BLaER1 treated with 17β-estradiol and CSF1 and Interleukin-3, amounts not matched to agents 10 nM and 100 nM (cell line): ENCODE data around the gene DCDC2B.

Source experiments
- H3K27ac ChIP-seq, 11 experiments: shearing (Covaris generic); formaldehyde crosslinking; 2 replicates each; pipeline ENCODE4 v1.8.1; 2022
- H3K27me3 ChIP-seq, 11 experiments: shearing (Covaris generic); formaldehyde crosslinking; 2 replicates each; pipeline ENCODE4 v1.8.1; 2022
- H3K36me3 ChIP-seq, 11 experiments: shearing (Covaris generic); formaldehyde crosslinking; 2 replicates each; pipeline ENCODE4 v1.8.1; 2022
- H3K4me1 ChIP-seq, 10 experiments: shearing (Covaris generic); formaldehyde crosslinking; 2 replicates each; pipeline ENCODE4 v1.8.1; 2022
- H3K4me2 ChIP-seq, 11 experiments: shearing (Covaris generic); formaldehyde crosslinking; 2 replicates each; pipeline ENCODE4 v1.8.1; 2022
- H3K4me3 ChIP-seq, 10 experiments: shearing (Covaris generic); formaldehyde crosslinking; 2 replicates each; pipeline ENCODE4 v1.8.1; 2022
- H3K9ac ChIP-seq, 11 experiments: shearing (Covaris generic); formaldehyde crosslinking; 2 replicates each; pipeline ENCODE4 v1.8.1; 2022
- H3K9me3 ChIP-seq, 11 experiments: shearing (Covaris generic); formaldehyde crosslinking; replicated peaks in 1 of 11; 2 replicates each; pipeline ENCODE4 v1.8.1; 2022
- H4K20me1 ChIP-seq, 11 experiments: shearing (Covaris generic); formaldehyde crosslinking; 2 replicates each; pipeline ENCODE4 v1.8.1; 2022
- Cebpa-rat ChIP-seq, 11 experiments: shearing (Covaris generic); IDR thresholded peaks; 2 replicates each; pipeline ENCODE4 v1.8.1; 2022

The DCDC2B gene

GRCh38 chr1:32224285-32224684, 15.4 kb downstream of the DCDC2B start:
- Histone ChIP-seq H3K27me3 (no peaks in the 10 kb centered on the region), H3K36me3 (peaks cover 58 to 67% (median 59%) of the 10 kb centered on the region in 11 experiments), H3K4me1 (peaks cover 36 to 46% (median 41%) of the 10 kb centered on the region in 10 experiments), H3K4me3 (peak overlapping the region in 1 of 10 experiments; percentile 7; a peak in 1 of 20 replicates), H3K4me2 (peak overlapping the region; percentile 84 to 99 (median 94); a peak in 19 of 22 replicates), H3K9me3 (no peaks in the 10 kb centered on the region), H4K20me1 (peaks cover 0 to 60% (median 14%) of the 10 kb centered on the region in 11 experiments; a peak in 13 of 22 replicates), H3K9ac (peak overlapping the region in 9 of 11 experiments; percentile 84 to 94 (median 92); a peak in 15 of 22 replicates), H3K27ac (peak overlapping the region in 2 of 11 experiments; percentile 92 to 93; a peak in 2 of 22 replicates)
- no peak for TF ChIP-seq Cebpa-rat (IDR thresholded peaks at IDR 0.05)

GRCh38 chr1:32228771-32229170, 19.9 kb downstream of the DCDC2B start:
- Histone ChIP-seq H3K27ac (no peak overlapping the region), H3K4me1 (peaks cover 4 to 11% (median 6%) of the 10 kb centered on the region in 10 experiments; a peak in 19 of 20 replicates), H4K20me1 (peaks cover 0 to 72% (median 21%) of the 10 kb centered on the region in 11 experiments; a peak in 14 of 22 replicates), H3K9me3 (no peaks in the 10 kb centered on the region), H3K4me2 (no peak overlapping the region), H3K9ac (no peak overlapping the region), H3K27me3 (no peaks in the 10 kb centered on the region), H3K36me3 (peaks cover 83 to 100% (median 96%) of the 10 kb centered on the region in 11 experiments), H3K4me3 (no peak overlapping the region)
- TF ChIP-seq Cebpa-rat (IDR thresholded peaks at IDR 0.05), result no peak

- Histone ChIP-seq H3K4me2 (no peak overlapping the region), H3K4me3 (no peak overlapping the region), H3K9ac (no peak overlapping the region; a peak in 1 of 22 replicates), H3K27me3 (no peaks in the 10 kb centered on the region), H3K36me3 (peaks cover 52 to 92% (median 67%) of the 10 kb centered on the region in 11 experiments), H3K4me1 (no peaks in the 10 kb centered on the region), H3K9me3 (no peaks in the 10 kb centered on the region), H4K20me1 (peaks cover 0 to 41% (median 13%) of the 10 kb centered on the region in 11 experiments; a peak in 12 of 22 replicates), H3K27ac (no peak overlapping the region)
- TF ChIP-seq Cebpa-rat (IDR thresholded peaks at IDR 0.05), result no peak
Observed at GRCh38 chr1:32231843-32232432, 23.0 kb downstream of the DCDC2B start.

GRCh38 chr1:32232558-32233304, 23.8 kb downstream of the DCDC2B start:
- Histone ChIP-seq H3K4me1 (no peaks in the 10 kb centered on the region), H3K9me3 (no peaks in the 10 kb centered on the region), H4K20me1 (peaks cover 0 to 33% (median 13%) of the 10 kb centered on the region in 11 experiments; a peak in 12 of 22 replicates), H3K36me3 (peaks cover 44 to 84% (median 59%) of the 10 kb centered on the region in 11 experiments), H3K27ac (no peak overlapping the region), H3K27me3 (no peaks in the 10 kb centered on the region), H3K4me2 (no peak overlapping the region), H3K4me3 (no peak overlapping the region), H3K9ac (no peak overlapping the region)
- no peak for TF ChIP-seq Cebpa-rat (IDR thresholded peaks at IDR 0.05)

- Histone ChIP-seq H3K36me3 (peaks cover 23 to 64% (median 39%) of the 10 kb centered on the region in 11 experiments), H3K4me2 (no peak overlapping the region)
Observed at GRCh38 chr1:32234792-32235191, 25.9 kb downstream of the DCDC2B start.

GRCh38 chr1:32239337-32239736, 30.4 kb downstream of the DCDC2B start:
- no peak for TF ChIP-seq Cebpa-rat (IDR thresholded peaks at IDR 0.05)

More at GRCh38 chr1:32234792-32235191, 25.9 kb downstream of the DCDC2B start:
- no peak for TF ChIP-seq Cebpa-rat (IDR thresholded peaks at IDR 0.05)
- no peak overlapping the region for H3K4me3 ChIP-seq
- H3K27me3 ChIP-seq, result no peaks in the 10 kb centered on the region
- H3K27ac ChIP-seq, result no peak overlapping the region
- peaks cover 0 to 10% (median 6%) of the 10 kb centered on the region in 10 experiments; a peak in 16 of 20 replicates for H3K4me1 ChIP-seq
- no peak overlapping the region for H3K9ac ChIP-seq
- peaks cover 0 to 20% (median 8%) of the 10 kb centered on the region in 11 experiments; a peak in 10 of 22 replicates for H4K20me1 ChIP-seq
- H3K9me3 ChIP-seq, result no peaks in the 10 kb centered on the region

GRCh38 chr1:32239790-32240139, 30.9 kb downstream of the DCDC2B start:
- H3K27me3 ChIP-seq, result no peaks in the 10 kb centered on the region; a peak in 1 of 22 replicates
- H3K4me2 ChIP-seq, result peak overlapping the region; percentile 80 to 100 (median 99)
- peaks cover 16 to 44% (median 37%) of the 10 kb centered on the region in 10 experiments for H3K4me1 ChIP-seq
- H4K20me1 ChIP-seq, result no peaks in the 10 kb centered on the region
- no peak for TF ChIP-seq Cebpa-rat (IDR thresholded peaks at IDR 0.05)
- H3K4me3 ChIP-seq, result peak overlapping the region in 9 of 10 experiments; percentile 57 to 77 (median 64); a peak in 15 of 20 replicates
- peak overlapping the region in 7 of 11 experiments; percentile 50 to 77 (median 67); a peak in 9 of 22 replicates for H3K9ac ChIP-seq
- H3K36me3 ChIP-seq, result peaks cover 0 to 14% (median under 1%) of the 10 kb centered on the region in 11 experiments; a peak in 5 of 22 replicates
- H3K27ac ChIP-seq, result peak overlapping the region in 1 of 11 experiments; percentile 70; a peak in 2 of 22 replicates
- H3K9me3 ChIP-seq, result no peaks in the 10 kb centered on the region

More at GRCh38 chr1:32239337-32239736, 30.4 kb downstream of the DCDC2B start:
- Histone ChIP-seq H3K9me3 (no peaks in the 10 kb centered on the region), H3K27me3 (no peaks in the 10 kb centered on the region; a peak in 1 of 22 replicates), H3K4me1 (peaks cover 16 to 44% (median 37%) of the 10 kb centered on the region in 10 experiments), H3K27ac (no peak overlapping the region), H3K36me3 (peaks cover 0 to 18% (median 4%) of the 10 kb centered on the region in 11 experiments; a peak in 7 of 22 replicates), H3K4me2 (peak overlapping the region in 8 of 11 experiments; percentile 80 to 100 (median 99); a peak in 14 of 22 replicates), H3K9ac (peak overlapping the region in 1 of 11 experiments; percentile 77; a peak in 1 of 22 replicates), H4K20me1 (no peaks in the 10 kb centered on the region; a peak in 1 of 22 replicates), H3K4me3 (no peak overlapping the region)

GRCh38 chr1:32240140-32240951, 31.5 kb downstream of the DCDC2B start:
- Histone ChIP-seq H3K4me3 (peak overlapping the region; percentile 57 to 77 (median 64)), H3K9me3 (no peaks in the 10 kb centered on the region), H3K27me3 (no peaks in the 10 kb centered on the region; a peak in 1 of 22 replicates), H3K4me1 (peaks cover 16 to 46% (median 37%) of the 10 kb centered on the region in 10 experiments), H3K27ac (peak overlapping the region in 8 of 11 experiments; percentile 22 to 70 (median 49); a peak in 13 of 22 replicates), H3K4me2 (peak overlapping the region; percentile 80 to 100 (median 99)), H3K9ac (peak overlapping the region; percentile 42 to 77 (median 64); a peak in 20 of 22 replicates), H3K36me3 (peaks cover 0 to 8% (median 0%) of the 10 kb centered on the region in 11 experiments; a peak in 4 of 22 replicates), H4K20me1 (no peaks in the 10 kb centered on the region)
- TF ChIP-seq Cebpa-rat (IDR thresholded peaks at IDR 0.05), result no peak
